GM12874 (cell line): ENCODE results near the gene ZDHHC14.

Source experiments
- TF ChIP-seq, protein P1 (sequence below): IDR thresholded peaks from 2 replicates; pipeline ENCODE4 v1.5.1; 2011; ENCODE audit warnings: low read depth, mild to moderate bottlenecking, control low read depth, low read length, moderate library complexity; ENCODE audit not compliant: insufficient read depth

ZDHHC14 gene

GRCh38 chr6:157721426-157721825 lies 340.4 kb downstream of the ZDHHC14 start:
- TF ChIP-seq, protein P1, sequence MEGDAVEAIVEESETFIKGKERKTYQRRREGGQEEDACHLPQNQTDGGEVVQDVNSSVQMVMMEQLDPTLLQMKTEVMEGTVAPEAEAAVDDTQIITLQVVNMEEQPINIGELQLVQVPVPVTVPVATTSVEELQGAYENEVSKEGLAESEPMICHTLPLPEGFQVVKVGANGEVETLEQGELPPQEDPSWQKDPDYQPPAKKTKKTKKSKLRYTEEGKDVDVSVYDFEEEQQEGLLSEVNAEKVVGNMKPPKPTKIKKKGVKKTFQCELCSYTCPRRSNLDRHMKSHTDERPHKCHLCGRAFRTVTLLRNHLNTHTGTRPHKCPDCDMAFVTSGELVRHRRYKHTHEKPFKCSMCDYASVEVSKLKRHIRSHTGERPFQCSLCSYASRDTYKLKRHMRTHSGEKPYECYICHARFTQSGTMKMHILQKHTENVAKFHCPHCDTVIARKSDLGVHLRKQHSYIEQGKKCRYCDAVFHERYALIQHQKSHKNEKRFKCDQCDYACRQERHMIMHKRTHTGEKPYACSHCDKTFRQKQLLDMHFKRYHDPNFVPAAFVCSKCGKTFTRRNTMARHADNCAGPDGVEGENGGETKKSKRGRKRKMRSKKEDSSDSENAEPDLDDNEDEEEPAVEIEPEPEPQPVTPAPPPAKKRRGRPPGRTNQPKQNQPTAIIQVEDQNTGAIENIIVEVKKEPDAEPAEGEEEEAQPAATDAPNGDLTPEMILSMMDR = no peak

DNA sequence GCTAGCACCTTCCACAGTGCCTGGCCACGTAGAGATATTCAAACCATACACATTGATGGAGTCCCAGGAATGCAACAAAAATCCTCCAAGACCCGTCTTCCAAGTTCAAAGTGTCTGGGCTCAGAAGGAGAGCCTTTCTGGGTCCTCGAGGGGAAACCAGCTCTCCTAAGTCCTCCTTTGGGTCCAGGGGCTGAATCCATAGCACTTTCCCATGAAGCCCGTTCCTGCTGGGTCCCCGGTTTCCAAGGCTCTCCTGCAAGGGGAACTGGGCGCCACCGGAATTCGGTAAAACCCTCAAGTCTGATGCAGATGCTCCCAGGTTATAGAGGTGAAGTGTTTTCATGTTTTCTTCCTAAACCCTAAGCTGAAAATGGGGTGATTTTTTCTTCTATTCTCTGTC lies 340.8 kb downstream of the ZDHHC14 start:
- TF ChIP-seq, protein P1 = no peak

GRCh38 chr6:157723376-157723775 lies 342.4 kb downstream of the ZDHHC14 start:
- TF ChIP-seq, protein P1 = no peak

GRCh38 chr6:157724138-157724820 lies 343.3 kb downstream of the ZDHHC14 start:
- TF ChIP-seq, protein P1 = no peak

- TF ChIP-seq, protein P1 = no peak
Measured at GRCh38 chr6:157724960-157725741, 344.2 kb downstream of the ZDHHC14 start.

DNA sequence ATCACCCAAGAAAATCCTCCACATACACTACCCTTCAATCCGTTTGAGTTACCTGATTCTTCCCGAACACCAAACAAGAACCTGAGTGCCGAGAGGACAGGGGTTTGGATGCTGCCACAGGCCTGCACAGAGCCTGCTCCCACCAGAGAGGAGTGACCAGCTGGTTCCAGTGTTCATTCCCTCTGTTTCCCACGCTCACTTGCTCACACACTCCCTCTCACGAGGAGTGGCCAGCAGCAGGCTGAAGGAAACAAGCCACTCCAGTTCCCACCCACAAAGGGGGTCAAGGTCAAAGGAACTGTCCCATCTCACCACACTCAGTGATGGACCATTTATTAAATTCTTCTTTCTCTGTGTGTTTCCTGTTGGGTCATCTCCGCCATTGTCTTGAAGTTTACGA lies 344.8 kb downstream of the ZDHHC14 start:
- TF ChIP-seq, protein P1 = no peak

GRCh38 chr6:157726892-157727628 lies 346.1 kb downstream of the ZDHHC14 start:
- TF ChIP-seq, protein P1 = no peak
